Measurements from ENCODE around the gene SPRR4.

SPRR4 gene
- long read RNA-seq, result 0 reads

GRCh38 chr1:152970495-152970894, at the start of gene SPRR4:
TSS of gene SPRR4 (plus strand) at chr1:152970648. CDS start at chr1:152971891, 1,243 bp downstream.
- no peaks in the 10 kb centered on the region for H3K27me3 ChIP-seq (ENCODE audit: insufficient read depth, poor library complexity, severe bottlenecking)
- H3K4me3 ChIP-seq (replicated peaks; ENCODE audit: insufficient read depth, low read length), result no peak within 1 kb of the TSS
- TF ChIP-seq CTCF (IDR thresholded peaks at IDR 0.05; ENCODE audit: insufficient read depth, low read length), result no peak
- no peak for TF ChIP-seq SPI1 (IDR thresholded peaks at IDR 0.05; ENCODE audit: borderline replicate concordance, low read depth)
- no peak for TF ChIP-seq REST (IDR thresholded peaks at IDR 0.05; ENCODE audit: insufficient replicate concordance, low read depth)
- TF ChIP-seq GABPA (IDR thresholded peaks at IDR 0.05; ENCODE audit: low read depth), result no peak
- no peak for TF ChIP-seq POLR2AphosphoS5 (IDR thresholded peaks at IDR 0.05; ENCODE audit: low read depth)
- DNase-seq (ENCODE audit: low read depth in 1 of 2, low spot score in 1 of 2), result no peak
- H3K27ac ChIP-seq (replicated peaks), result no peak within 1 kb of the TSS

- Histone ChIP-seq H3K27me3 (ENCODE audit: insufficient read depth, poor library complexity, severe bottlenecking) (peaks cover under 1% of the 10 kb centered on the region), H3K27ac (replicated peaks) (no peak overlapping the region), H3K4me3 (replicated peaks; ENCODE audit: insufficient read depth, low read length) (no peak overlapping the region)
- TF ChIP-seq SPI1 (IDR thresholded peaks at IDR 0.05; ENCODE audit: borderline replicate concordance, low read depth) (no peak), GABPA (IDR thresholded peaks at IDR 0.05; ENCODE audit: low read depth) (no peak), POLR2AphosphoS5 (IDR thresholded peaks at IDR 0.05; ENCODE audit: low read depth) (no peak), CTCF (IDR thresholded peaks at IDR 0.05; ENCODE audit: insufficient read depth, low read length) (no peak), REST (IDR thresholded peaks at IDR 0.05; ENCODE audit: insufficient replicate concordance, low read depth) (no peak)
- no peak for DNase-seq (ENCODE audit: low read depth in 1 of 2, low spot score in 1 of 2)
These were observed 46.3 kb upstream of the SPRR4 start for GRCh38 chr1:152924191-152924590.

- DNase-seq (ENCODE audit: low read depth in 1 of 2, low spot score in 1 of 2), result no peak
- H3K27ac ChIP-seq (replicated peaks), result no peak overlapping the region
These were observed 44.4 kb upstream of the SPRR4 start for GRCh38 chr1:152926091-152926490.

More at GRCh38 chr1:152926091-152926490, 44.4 kb upstream of the SPRR4 start:
- H3K4me3 ChIP-seq (replicated peaks; ENCODE audit: insufficient read depth, low read length), result no peak overlapping the region
- H3K27me3 ChIP-seq (ENCODE audit: insufficient read depth, poor library complexity, severe bottlenecking), result peaks cover 4% of the 10 kb centered on the region
- TF ChIP-seq CTCF (IDR thresholded peaks at IDR 0.05; ENCODE audit: insufficient read depth, low read length) (peak; percentile 15), POLR2AphosphoS5 (IDR thresholded peaks at IDR 0.05; ENCODE audit: low read depth) (no peak)

Measured in HL-60 (cell line).